ENCODE results near the gene UMODL1.

Gene UMODL1

DNA sequence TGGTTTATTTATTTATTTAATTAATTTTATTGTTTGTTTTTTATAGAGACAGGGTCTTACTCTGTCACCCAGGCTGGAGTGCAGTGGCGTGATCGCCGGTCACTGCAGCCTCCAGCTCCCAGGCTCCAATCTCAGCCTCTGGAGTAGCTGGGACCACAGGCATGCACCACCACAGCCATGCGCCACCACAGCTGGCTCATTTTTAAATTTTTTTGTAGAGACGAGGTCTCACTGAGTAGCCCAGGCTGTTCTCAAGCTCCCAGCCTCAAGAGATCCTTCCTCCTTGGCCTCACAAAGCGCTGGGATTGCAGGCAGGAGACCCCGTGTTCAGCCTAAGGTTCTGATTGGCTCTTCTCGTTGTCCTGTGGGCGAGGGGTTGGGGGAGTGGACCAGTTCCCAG is 22.1 kb downstream of the UMODL1 start:
- in situ Hi-C loops (cut with MboI; ENCODE audit: low sequenced_read_pairs) = no loop called here

DNA sequence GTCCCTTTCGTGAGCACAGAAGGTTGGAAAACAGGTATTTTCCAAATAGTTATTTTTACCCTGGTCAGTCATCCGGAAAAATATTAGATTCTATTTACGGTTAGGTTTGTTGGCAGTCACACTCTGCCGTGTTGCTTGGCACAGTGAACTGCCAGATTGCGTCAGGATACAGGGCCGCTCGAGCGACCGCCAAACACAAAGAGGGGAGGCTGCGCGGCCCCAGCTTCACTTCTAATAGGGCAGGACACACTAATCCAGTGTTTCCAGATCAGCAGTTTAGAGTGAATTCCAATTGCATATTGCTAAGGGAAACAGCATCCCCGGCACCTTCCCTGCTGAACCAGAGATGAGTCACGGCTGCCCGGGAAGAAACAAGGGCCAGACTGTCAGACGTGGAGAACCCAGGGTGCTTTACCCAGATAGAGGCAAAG is 22.9 kb downstream of the UMODL1 start:
- in situ Hi-C loops (cut with MboI; ENCODE audit: low sequenced_read_pairs) = no loop called here

GRCh38 chr21:42094811-42095210 is 23.7 kb downstream of the UMODL1 start:
- in situ Hi-C loops (cut with MboI; ENCODE audit: low sequenced_read_pairs) = no loop called here

- in situ Hi-C loops (cut with MboI; ENCODE audit: low sequenced_read_pairs) = no loop called here
Measured at GRCh38 chr21:42095581-42095980, 24.5 kb downstream of the UMODL1 start.

- in situ Hi-C loops (cut with MboI; ENCODE audit: low sequenced_read_pairs) = no loop called here
Measured at GRCh38 chr21:42096566-42096965, 25.4 kb downstream of the UMODL1 start.

DNA sequence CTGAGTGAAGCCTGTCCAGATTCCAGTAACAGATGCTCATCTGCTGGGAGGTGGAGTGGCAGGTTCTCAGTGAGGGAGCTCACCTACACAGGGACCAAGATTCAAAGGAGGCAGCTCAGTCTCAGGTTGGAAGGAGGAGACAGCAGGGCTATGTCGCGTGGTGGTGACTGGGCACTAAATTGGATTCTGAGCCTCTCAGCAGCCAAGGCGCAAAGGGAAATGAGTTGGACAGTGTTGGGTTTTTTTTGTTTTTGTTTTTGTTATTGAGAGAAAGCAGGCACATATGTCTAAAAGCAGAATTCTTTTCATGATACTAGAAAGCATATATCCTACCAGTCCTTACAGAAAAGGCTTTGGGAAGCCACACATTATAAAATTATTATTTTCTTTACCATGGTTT is 26.2 kb downstream of the UMODL1 start:
- in situ Hi-C loops (cut with MboI; ENCODE audit: low sequenced_read_pairs) = no loop called here

GRCh38 chr21:42097860-42098454 is 26.8 kb downstream of the UMODL1 start:
- in situ Hi-C loops (cut with MboI; ENCODE audit: low sequenced_read_pairs) = no loop called here

GRCh38 chr21:42098957-42099505 is 27.9 kb downstream of the UMODL1 start:
- in situ Hi-C loops (cut with MboI; ENCODE audit: low sequenced_read_pairs) = no loop called here

- in situ Hi-C loops (cut with MboI; ENCODE audit: low sequenced_read_pairs) = no loop called here
Measured at GRCh38 chr21:42101246-42101645, 30.1 kb downstream of the UMODL1 start.

DNA sequence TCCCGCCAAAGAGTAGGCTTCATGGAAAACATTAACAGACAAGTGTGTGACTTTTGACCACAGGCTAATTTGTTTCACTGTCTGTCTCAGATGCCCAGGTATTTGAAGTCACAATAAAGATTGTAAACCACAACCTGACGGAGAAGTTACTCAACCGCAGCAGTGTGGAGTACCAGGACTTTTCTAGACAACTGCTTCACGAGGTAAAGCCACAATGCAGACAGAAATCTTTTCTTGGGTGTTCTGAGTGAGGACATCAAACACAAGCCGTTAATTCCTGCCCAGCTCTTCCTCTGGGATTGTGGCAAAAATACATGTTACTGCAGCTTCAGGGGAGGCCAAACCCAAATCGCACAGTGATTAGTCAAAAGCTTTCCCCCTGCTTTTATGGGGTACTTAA is 31.0 kb downstream of the UMODL1 start:
- in situ Hi-C loops (cut with MboI; ENCODE audit: low sequenced_read_pairs) = no loop called here

- in situ Hi-C loops (cut with MboI; ENCODE audit: low sequenced_read_pairs) = no loop called here
Measured at GRCh38 chr21:42102526-42102925, 31.4 kb downstream of the UMODL1 start.

- in situ Hi-C loops (cut with MboI; ENCODE audit: low sequenced_read_pairs) = no loop called here
Measured at GRCh38 chr21:42102991-42103390, 31.9 kb downstream of the UMODL1 start.

GRCh38 chr21:42103843-42104242 is 32.7 kb downstream of the UMODL1 start:
- in situ Hi-C loops (cut with MboI; ENCODE audit: low sequenced_read_pairs) = no loop called here

- in situ Hi-C loops (cut with MboI; ENCODE audit: low sequenced_read_pairs) = no loop called here
Measured at GRCh38 chr21:42105476-42106315, 34.6 kb downstream of the UMODL1 start.

DNA sequence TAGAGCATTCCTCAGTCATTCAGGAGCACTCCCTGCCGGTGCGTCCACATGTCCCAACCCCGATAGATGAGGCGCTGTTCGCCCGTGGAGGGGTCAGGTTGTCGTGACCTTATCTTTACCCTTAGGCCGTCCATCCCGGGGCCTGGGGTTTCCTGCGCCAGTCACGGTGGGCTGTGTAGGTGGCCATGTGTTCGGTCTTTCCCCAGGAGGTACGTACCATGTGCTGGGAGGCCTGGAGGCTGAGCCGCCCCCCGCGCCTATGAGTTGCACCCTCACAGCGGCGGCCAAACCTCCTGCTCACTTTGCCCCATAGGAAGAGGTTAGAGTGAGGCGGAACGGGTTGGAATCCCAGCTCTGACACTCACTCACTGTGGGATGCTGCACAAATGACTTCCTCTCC is 35.3 kb downstream of the UMODL1 start:
- in situ Hi-C loops (cut with MboI; ENCODE audit: low sequenced_read_pairs) = no loop called here

- in situ Hi-C loops (cut with MboI; ENCODE audit: low sequenced_read_pairs) = no loop called here
Measured at GRCh38 chr21:42107177-42107880, 36.2 kb downstream of the UMODL1 start.

DNA sequence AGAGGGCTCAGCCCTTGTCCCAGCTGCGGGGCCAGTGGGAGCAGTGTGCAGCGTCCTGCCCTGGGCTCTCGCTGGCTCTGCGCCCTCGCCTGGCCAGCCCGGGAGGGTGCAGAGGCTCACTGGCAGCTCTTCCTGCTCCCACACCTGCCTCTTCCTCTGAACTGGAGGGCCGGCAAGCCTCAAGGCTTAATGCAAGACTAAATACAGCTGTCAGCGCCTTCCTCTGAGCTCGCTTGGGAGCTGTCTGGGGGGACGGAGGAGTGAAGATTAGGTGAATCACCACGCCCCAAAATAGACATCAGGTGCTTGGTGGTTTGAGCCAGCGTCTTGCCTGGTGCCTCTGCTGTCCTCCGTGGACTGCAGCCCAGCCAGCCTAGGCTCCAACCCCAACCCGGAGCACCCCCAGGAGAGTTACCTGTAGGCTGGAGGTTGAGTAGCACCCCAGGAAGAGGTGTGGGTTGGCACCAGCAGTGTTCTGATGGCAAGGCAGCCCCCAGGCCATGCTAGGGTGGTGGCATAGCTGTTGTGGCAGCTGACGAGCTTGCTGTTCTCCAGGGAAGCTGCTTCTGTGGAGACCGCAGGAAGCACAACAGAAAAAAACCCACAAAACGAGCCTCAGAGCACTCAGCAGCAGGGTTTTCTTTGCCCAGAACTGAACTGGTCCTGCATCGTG is 36.9 kb downstream of the UMODL1 start:
- in situ Hi-C loops (cut with MboI; ENCODE audit: low sequenced_read_pairs) = no loop called here

GRCh38 chr21:42108554-42109340 is 37.6 kb downstream of the UMODL1 start:
- in situ Hi-C loops (cut with MboI; ENCODE audit: low sequenced_read_pairs) = no loop called here

DNA sequence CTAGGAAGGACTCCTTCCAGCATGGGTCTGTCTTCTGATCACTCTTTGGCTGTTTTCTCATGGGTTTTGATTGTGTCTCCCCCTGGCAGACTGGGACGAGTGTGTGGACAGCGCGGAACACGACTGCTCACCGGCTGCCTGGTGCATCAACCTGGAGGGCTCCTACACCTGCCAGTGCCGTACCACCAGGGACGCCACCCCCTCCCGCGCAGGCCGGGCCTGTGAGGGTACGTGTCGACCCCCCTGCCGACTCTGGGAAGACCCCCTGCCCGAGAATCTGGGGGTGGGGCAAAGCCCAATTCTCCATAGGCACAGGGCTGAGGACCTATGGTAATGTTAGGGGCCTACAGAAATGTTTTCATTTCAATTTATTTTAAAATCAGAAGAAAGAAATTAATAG is 38.4 kb downstream of the UMODL1 start:
- in situ Hi-C loops (cut with MboI; ENCODE audit: low sequenced_read_pairs) = no loop called here

GRCh38 chr21:42109873-42110525 is 38.9 kb downstream of the UMODL1 start:
- in situ Hi-C loops (cut with MboI; ENCODE audit: low sequenced_read_pairs) = no loop called here
